Medulla oblongata (tissue), 1 donor: ENCODE results near the gene TMC5.

Source experiments
- DNase-seq: peaks from one replicate; pipeline ENCODE4 v3.0.0-alpha.2; 2015; ENCODE audit errors: extremely low spot score

TMC5 gene

DNA sequence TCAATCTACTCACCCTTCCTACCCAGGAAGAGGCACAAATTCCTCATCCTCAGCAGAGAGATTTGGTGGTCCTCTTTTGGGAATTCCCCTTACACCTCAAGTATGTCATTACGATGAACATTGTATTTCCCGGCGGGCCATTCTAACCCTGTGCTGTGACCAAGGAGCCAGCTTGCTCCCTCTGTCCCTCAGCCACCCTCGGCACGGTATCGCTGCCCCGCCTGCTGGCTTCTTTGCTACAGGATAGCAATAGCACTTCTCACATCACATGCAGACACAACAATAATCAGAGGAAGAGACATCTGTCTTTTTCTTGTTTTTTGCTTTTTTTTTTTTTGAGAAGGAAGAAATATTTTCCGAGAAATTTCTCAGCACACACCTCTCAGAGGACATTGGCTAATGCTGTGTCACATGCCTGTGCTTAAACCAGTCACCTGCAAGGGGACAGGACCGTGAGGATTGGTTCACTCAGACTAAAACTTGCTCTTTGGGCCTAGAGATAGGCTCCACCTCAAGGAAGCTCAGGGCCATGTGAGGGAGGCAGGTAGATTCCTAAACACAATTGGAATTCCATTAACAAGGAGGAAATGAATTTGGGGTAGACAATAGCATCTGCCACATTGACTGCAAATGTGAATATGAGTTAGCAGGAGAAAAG lies 41.2 kb downstream of the TMC5 start:
- DNase-seq: no peak

DNA sequence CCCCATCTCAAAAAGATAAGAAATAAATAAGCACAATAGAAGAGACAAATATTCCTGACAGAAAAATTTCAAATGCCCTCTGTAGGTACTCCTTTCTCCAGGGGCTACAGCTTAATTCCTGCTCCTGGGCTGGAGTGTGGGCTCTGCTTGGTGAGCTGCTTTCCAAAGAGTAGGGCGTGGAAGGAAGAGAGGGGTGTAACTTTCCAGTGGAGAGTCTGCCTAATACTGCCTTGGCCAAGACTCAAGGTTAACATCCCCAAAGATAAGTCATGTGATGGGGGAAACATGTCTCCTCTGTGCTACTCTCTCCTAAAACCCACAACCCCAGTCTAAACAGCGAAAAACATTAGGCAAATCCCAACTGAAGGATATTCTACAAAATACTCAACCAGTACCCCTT lies 42.7 kb downstream of the TMC5 start:
- DNase-seq: no peak

DNA sequence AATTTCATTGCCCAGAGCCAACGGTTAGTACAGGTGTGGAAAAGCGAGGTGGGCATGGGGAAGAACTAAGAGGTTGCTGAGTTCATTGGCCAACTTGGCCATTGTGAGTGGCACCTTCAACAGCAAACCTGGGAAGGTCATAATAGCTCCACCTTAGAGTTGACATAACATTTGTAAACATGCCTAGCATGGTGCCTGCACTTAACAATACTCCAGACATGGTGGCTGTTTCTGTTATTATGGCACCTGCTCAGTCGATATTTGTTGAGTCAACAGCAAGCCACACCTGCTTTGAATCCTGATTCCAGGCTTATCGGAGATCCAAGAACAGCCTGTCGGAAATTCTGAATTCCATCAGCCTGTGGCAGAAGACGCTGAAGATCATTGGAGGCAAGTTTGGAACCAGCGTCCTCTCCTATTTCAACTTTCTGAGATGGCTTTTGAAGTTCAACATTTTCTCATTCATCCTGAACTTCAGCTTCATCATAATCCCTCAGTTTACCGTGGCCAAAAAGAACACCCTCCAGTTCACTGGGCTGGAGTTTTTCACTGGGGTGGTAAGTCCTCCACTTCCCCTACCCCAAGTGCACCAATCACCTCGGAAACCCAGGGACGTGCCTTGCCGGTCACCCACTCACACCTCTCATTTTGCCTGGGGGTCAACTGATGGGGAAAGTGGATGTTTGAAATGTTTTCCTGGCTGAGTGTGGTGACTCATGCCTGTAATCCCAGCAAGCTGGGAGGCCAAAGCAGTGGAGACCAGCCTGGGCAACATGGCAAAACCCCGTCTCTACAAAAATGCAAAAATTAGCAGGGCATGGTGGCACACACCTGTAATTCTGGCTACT lies 46.0 kb downstream of the TMC5 start:
- DNase-seq: no peak

DNA sequence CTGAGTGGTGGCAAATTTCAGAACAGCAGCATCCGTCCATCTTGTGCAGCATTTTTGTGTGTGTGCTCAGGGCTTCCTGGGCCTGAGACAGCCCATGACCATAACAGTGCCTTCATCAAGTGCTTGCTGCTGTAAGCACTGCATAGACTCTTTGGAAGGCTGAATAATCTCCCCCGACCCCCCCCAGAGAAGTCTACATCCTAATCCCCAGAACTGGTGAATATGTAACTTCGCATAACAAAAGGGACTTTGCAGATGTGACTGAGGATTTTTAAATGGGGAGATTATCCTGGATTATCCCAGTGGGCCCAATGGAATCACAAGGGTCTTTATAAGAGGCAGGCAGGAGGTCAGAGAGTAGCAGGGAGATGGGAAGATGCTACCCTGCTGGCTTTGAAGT lies 50.6 kb downstream of the TMC5 start:
- DNase-seq: no peak

DNA sequence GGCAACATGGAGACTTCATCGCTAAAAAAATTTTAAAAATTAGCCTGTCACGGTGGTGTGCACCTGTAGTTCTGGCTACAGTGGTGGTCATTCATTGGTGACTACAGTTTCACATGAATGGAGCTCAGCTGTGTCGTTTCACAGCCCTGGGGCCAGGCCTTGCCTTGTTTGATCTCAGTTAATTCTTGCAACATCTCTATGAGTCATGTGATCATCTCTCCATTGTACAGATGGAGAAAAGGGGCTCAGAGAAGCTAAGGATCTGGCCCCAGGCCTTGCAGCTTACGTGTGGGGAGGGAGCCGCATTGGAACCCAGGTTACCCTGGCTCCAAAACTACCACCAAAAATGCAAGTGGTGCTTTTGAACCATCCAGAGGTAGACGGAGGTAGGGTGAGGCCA lies 54.8 kb downstream of the TMC5 start:
- DNase-seq: no peak

DNA sequence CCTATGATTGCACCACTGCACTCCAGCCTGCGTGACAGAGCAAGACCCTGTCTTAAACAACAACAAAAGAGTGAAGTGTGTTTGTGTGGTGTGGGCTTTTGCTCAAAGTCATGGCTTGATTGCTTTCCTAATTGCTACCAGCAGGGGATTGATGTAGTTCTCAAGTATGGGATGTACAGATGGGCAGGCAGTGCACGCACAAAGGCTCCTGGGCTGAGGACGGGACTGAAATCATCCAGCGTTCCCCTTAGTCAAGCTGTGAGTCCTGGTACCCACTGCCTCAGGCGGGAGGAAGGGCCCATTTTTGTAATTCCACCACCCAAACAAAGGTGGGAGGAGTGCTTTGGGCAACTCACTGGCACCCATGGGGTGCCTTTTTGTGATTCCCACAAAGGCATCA lies 56.9 kb downstream of the TMC5 start:
- DNase-seq: no peak

DNA sequence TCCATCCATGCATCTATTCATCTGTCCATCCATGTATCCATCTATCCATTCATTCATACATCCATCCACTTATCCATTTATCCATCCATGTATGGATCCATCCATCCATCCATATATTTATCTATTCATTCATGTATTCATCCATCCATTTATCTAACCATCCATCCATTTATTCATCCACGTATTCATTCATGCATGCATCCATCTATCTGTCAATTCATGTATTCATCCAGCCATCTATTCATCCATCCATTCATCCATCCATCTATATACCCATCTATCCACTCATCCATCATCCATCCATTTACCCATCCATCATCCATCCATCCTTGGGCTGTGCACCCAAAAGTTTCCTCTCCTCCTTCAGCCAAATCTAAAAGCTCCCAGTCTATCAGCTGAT lies 60.8 kb downstream of the TMC5 start:
- DNase-seq: no peak

DNA sequence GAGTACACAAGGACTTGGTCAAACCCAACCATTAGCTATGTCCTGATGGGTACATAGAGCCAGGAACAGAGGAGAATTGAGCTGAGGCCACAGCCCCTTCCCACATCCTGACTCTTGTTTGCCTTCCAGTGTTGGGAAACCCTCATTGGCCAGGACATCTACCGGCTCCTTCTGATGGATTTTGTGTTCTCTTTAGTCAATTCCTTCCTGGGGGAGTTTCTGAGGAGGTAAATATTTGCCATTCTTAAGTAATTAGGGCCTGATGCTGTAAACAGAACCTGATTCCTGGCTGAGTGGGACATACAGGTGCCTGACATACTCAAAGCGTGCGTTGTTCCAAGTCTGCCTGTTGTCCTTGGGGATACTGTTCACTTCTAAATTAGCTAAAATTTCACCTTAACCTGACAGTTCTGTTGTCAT lies 61.6 kb downstream of the TMC5 start:
- DNase-seq: no peak

DNA sequence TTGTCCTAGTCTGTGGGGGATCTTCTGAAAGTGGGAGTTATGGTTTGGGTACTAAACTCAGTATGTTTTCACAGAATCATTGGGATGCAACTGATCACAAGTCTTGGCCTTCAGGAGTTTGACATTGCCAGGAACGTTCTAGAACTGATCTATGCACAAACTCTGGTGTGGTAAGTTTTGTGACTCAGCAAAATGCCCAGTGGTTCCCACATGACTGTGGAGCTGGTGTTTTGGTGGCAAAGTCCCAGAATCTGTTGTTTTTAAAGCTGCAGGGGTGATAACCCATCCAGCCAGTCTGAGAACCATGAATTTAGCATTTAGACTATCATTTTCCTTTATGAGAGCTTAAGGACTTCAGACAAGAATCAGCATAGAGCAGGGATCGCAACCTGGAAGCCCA lies 63.6 kb downstream of the TMC5 start:
- no peak for DNase-seq

DNA sequence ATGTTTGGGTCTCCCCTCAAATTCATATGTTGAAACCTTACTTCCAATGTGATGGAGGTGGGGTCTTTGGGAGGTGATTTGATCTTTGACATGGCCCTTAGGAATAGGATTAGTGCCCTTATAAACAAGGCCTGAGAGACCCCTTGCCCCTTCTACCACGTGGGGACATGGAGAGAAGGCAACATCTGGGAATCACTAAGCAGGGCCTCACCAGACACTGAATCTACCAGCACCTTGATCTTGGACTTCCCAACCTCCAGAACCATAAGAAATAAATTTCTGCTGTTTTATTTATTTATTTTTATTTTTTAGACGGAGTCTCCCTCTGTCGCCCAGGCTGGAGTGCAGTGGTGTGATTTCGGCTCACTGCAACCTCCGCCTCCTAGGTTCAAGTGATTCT lies 64.1 kb downstream of the TMC5 start:
- no peak for DNase-seq

DNA sequence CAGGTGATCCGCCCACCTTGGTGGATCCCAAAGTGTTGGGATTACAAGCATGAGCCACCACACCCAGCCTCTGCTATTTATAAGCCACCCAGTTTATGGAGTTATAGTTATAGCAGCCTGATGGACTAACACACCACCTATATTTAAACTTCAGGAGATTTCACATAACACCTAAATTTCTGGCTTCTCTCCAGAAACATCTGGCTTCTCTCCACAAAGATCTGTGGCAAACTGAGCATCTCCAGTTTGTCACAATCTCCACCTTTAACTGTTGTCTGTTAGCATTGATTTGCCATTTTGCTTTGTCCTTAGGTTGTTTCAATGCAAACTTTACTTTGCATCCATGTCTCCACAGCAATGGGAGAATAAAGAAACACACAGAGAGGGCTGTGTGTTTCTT lies 64.6 kb downstream of the TMC5 start:
- DNase-seq: no peak

DNA sequence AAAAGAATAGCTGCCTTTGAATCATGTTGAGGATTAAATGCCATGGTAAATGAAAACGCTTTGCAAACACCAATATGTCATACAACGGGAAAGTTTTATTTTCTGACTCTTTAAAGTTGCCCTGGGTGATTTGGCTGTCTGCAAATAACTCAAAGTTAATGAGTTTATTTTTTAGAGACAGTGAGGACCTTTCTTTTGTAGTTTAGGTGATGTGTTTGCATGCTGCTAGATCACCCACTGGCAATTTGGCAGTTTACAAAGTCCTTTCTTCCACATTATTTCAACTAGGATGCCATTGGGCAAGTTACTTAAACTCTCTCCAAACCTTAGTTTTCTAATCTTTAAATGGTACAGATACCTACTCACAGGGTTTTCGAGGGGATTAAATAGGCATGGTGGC lies 66.4 kb downstream of the TMC5 start:
- DNase-seq: no peak

DNA sequence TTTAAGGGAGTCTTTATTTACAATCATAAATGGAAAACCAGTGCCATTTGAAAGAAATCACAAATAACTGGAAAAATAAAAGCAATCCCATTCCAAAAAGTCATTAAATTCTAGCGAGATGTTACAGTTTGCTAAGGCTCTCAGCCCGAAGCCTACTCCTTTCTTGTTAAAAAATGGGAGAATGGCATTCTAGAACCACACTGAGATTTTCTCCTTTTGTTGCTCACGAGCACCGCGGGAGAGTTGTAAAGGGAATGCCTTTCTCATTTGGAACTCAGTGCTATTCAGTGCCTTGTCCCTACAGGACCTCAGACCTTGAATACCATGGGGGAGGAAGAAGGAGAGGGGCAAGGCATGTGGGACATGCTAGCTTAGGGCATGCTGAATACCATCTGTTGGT lies 67.9 kb downstream of the TMC5 start:
- no peak for DNase-seq

DNA sequence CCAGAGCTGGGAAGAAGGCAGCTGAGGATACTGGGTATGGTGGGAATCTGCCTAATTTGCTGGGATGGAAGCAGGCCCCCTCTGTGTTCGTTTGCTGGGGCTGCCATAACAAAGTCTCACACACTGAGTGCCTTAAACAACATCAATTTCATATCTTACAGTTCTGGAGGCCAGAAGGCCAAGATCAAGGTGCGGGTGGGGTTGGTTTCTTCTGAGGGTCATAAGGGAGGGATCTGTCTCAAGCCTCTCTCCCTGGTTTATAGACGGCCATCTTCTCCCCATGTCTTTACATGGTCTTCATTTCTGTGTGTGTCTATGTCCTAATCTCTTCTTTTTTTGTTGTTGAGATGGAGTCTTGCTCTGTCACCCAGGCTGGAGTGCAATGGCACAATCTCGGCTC lies 68.4 kb downstream of the TMC5 start:
- no peak for DNase-seq

DNA sequence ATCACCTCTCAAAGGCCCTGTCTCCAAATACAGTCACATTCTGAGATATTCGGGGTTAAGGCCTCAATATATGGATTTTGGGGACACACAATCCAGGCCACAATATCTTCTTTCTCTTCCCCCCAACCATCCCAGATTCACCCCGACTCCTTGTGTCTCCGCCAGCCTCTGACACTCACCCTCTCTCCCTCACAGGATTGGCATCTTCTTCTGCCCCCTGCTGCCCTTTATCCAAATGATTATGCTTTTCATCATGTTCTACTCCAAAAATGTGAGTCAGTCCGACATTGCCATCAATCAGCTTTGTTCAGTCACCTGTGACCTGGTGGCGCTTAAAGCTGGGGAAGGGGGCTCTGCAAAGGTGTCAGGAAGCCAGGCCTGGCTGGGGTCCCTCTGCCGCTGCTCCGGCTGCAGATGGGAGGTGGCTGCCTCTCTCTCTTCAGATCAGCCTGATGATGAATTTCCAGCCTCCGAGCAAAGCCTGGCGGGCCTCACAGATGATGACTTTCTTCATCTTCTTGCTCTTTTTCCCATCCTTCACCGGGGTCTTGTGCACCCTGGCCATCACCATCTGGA lies 69.2 kb downstream of the TMC5 start:
- DNase-seq: no peak

DNA sequence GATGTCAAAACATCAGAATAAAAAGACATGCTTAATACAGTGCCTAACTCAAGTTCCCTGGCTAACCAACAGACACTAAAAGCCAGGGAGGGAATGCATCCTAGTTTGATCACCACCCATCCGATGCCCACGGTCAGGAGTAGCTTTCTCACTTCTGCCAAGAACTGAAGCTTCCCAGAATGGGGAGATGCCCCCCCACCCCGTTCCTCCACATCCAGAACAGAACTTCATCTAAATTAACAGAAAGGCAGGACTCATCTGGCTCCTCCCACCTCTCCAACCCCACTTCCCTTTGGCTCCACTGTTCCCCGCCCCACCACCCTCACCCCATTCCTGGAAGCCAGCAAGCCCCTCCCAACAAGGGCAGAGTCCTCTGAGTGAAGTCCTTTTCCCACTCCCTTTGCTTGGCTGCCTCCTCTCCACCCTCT lies 70.5 kb downstream of the TMC5 start:
- DNase-seq: no peak

DNA sequence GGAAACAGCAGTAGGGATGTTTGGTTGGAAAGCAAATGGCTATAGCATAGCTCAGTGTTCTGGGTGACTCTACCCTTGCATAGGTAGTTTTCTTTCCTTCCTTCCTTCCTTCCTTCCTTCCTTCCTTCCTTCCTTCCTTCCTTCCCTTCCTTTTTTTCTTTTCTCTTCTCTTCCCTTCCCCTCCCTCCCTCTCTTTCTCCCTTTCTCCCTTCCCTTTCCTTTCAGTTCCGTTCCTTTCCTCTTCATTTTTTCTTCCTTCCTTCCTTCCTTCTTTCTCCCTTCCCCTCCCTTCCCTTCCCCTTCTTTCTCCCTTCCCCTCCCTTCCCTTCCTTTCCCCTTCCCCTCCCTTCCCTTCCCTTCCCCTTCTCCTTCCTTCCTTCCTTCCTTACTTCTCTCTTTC lies 72.9 kb downstream of the TMC5 start:
- no peak for DNase-seq

DNA sequence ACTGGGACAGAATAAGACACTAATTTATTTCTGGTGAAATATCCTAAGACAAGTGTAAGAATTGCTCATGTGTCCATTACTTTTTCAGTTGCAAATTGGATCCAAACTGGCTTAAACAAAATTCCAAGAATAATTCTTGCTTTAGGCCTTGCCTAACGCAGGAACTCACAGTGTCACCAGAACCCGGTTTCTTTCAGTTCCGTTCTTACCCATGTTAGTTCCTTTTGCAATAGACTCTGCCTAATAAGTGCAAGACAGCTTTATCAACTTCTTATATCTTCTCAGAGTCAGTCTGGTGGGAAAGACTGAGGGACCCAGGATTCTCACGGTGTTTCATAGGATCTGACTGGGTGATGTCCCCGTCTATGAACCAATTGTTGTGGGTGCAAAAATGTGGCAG lies 79.5 kb downstream of the TMC5 start:
- peak; percentile 57 for DNase-seq

DNA sequence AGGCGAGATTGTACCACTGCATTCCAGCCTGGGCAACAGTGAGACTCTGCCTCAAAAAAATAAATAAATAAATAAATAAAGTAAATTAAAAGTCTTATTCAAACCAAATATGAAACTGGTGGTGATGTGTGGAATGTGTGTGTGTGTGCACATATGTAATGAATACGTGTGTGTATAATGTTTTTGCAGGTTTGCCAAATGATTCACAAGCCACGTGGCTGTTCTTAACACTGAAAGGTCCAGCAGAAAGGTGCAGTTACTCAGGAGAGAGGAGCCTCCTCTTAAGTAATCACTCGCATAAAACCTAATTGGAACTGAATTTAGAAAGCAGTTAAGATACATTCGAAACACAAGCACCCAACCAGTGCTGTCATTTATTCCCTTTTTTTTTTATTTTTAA lies 81.3 kb downstream of the TMC5 start:
- no peak for DNase-seq

DNA sequence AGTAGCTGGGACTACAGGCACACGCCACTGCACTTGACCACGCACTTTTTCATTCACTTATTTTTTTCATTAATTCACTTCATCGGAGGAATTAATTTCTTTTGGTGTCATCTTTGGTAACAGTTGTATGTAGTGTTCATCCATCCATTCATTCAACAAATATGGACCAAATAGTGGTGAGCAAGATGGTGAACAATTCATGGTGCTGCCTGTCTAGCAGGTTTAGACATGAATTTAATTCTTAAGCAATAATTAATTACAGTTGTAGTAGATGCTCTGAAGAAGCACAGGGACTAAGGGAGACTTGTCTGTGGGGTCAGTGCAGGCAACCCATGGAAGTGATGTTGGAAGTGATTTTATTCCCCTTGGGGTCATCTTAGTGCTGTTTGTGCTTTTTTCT lies 81.8 kb downstream of the TMC5 start:
- DNase-seq: no peak

DNA sequence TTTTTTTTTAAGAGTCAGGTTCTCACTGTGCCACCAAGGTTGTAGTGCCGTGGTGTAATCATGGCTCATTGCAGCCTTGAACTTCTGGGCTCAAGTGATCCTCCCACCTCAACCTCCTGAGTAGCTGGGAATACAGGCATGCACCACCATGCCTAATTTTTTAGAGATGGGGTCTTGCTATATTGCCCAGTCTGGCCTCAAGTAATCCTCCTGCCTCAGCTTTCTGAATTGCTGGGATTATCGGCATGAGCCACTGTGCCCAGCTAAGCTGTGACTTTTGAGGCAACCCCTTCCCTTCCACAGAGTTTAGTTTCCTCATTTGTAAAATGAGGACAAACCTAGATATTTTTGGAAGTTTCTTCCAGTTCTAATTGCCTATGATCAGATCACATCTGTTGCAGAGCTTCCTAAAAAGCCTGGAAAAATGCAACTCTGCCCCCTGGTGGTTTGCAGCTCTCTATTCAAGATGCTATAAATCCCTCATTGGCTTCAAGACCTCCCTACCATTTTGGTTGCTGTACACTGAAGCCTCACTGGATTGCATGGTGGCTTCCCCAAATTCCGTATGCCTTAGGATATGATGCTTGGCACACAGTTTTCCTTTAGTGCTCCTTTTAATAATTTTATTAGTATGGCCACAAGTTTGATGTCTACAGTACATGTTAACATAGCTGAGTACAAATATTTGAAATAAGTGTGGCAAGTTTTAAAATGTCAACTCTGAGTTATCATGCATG lies 84.9 kb downstream of the TMC5 start:
- DNase-seq: peak; percentile 87

DNA sequence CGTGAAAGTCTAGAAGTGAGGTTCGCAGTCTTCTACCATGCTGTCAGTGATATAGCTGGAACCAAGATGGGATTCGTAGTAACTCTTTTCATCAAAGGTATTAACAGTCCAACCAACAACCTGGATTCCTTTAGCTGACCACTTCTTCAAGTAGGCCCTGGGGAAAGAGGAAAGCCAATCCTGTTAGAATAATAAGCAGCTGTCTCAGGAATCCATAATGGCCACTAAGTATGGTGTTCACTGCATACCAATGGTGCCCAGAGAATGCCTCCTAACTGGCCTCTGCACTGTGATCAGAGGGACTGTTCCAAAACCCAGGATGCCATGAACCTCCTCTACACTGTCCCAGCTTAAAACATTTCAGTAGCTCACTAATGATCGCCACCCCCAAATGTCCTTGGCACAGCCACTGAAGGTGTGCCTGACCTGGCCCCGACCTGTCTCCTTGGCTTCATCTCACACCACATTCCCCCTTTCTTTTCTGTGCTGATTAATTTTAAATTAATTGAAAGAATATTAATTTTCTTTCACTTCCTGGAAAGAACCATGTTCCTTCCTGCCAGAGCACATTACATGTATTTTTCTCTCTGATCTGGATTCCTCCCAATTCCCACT lies 85.9 kb downstream of the TMC5 start:
- no peak for DNase-seq
